ENCODE measurements around the gene FAM193B.
A peak's percentile ranks its signal among the peaks of the same experiment; 100 is the strongest.
"Not testable (repeated sequence)": the region's sequence is repeated elsewhere in the genome, so short reads cannot be mapped to it uniquely, and the experiment has no call there.

The FAM193B gene

DNA sequence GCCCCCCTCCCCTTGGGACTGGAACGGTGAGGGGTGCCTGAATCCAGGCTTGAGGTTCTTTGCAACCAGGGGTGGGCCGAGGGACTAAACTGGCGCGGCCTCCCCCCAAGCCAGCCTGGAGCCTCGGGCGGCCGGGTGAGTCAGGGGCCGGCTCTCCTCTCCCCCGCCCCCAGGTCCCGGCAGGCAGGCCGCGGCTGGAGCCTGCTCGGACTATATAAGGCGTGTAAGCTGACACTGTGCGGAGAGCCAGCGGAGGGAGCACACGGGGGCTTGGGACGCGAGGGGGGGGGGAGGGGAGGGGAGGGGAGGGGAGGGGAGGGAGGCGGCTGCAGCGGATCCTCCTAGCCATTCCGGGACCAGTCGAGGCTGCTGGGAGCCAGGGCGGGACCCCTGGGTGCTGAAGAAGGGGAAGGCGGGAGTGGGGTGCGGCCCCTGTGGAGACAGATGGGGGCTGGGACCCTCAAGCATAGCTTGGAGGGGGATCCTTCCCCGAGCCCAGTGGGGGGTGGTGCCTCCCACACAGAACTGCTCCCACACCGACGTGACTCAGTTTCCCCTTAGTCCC lies 57.6 kb downstream of the FAM193B start:
- peak; percentile 29 for DNase-seq

DNA sequence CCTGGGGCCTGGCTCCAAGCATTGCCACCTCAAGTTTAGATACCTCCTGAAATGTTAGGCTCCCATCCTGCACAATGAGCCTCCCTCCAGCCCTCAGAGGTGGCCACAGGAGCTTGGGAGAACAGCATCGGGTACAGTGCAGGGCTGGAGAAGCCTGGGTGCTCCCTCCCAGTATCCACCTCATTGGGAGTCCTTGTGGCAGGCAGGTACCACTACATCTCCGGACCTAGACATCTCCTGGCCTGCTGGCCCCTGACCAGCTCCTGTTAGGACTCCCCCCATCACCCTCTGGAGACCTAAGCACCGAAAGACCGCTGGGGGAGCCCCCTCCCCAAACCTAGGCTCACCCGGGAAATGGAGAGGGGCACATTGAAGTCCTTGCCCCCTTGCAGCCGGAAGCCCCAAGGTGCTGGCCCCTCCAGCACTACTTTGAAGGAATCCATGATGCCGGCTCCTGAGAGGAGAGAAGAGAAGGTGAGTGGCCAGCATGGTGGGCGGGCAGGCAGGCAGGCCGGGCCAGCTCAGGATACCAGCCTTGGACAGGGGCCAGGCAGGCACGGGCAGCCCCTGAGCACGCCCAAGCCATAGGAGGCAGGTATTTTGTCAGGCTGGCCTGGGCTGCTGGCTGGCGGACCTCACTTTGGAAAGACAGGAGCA lies 58.2 kb downstream of the FAM193B start:
- DNase-seq, result no peak

DNA sequence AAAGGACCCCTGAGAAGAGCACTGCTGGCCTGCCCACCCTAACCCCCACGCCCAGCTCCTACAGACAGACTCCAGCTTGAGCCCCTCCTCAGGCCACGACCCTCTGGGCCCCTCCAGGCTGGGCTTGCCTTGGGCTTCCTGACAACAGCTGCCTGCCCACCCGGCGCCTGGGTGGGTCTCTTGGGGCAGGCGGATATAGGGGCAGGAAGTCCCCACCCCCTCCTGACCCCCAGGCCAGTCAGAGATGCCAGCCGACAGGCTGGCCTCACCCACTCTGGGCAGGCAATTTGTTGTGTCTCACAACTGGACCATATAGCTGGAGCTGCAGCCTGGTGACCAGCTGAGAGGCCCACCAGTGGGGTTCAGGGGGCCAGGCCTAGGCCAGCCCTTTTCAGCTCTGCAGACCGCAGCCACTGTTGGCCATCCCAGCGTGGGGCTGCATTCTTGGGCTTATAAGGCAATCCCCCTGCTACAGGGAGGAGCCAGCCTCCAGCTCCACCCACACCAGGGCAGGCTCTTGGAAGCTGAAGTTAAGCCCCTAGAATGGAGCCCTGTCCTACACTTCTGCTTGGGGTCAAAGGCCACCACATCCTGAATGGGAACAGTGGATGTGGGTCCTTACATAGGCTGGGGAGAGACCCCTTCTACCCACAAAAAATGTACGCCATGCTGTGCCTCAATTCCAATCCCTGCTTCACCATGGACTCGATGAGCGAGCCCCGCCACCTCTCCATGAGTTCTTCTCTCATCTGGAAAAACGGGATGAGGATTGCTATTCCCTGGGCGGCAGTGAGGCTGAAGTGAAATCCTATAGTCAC lies 58.9 kb downstream of the FAM193B start:
- no peak for DNase-seq

DNA sequence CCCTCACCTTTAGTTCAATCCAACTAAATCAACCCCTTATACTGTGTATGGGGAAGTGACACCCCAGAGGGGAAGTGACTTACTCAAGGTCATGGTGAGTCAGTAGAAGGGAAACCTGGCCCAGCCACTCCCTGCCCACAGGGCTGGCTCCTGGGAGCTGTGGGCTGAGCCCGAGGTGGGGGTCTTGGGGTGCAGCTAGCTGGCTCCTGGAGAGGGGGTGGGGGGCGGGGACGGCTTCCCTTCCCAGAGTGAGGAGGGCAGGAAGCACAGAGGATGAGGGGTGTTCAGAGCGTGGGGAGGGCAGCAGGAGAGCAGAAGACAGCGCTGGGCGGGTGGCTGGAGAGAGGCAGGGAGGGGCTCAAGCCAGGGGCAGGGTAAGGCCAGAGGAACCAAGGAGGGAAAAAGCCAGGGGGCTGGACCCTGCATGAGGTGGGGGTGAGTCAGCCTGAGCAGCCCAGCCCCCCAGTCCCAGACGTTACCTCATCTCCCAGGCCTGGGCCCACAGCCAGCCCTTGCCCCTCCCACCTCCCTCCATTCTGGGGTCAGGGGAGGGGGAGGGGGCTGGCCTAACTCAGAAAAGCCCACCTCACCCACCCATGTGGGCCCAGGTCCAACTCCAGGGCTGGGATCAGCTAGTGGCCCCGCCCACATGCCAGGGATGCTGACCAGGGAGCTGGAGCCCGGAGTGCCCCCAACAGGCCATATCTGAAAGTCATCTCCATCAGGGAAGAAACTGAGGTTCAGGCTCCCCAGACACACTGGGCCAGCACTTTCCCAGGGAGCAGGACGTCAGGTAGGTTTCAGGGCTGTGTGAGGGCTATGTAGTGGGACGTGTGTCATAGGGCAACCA lies 59.8 kb downstream of the FAM193B start:
- no peak for DNase-seq

DNA sequence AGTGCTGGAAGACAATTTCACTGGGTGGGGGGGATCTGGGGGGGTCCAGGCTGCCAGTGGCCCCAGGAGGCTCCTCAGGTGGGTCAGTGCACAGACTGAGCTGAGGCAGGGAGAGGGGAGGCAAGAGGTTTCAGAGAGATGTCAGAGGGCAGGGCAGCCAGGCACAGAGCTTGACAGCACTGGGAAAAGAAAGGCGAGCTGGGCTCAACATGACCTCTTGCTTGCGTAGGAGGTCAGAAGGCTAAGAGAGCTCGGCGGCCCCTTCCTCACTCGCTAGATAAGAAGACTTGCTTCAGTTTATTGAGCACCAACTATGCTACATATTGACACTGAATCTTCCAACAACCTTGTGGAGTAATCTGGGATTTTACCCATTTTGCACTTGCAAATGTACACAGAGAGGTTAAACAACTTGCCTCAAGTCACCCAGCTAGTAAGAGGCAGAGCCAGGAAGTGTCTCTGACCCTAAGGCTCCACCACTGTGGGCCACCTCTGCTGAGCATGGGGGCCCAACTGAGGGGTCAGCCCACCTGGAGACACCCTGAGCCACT lies 60.5 kb downstream of the FAM193B start:
- no peak for DNase-seq

DNA sequence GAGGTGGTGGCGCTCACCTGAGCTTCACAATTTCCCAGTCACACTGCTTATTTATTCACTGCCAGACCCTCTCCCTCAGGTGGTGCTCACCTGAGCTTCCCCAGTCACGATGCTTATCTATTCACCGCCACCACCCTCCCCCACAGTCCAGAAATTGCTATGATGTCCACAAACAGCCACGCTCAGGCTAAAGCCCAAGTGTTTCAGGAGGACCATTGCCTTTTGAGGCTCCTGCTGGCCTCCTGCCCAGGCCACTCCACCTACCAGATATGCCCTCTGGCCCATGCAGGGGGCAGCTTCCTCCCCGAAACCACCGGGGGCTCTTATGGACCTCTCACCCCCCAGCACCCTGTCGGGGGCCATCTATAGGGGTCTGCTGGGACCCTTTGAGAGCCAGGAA lies 61.5 kb downstream of the FAM193B start:
- no peak for DNase-seq

DNA sequence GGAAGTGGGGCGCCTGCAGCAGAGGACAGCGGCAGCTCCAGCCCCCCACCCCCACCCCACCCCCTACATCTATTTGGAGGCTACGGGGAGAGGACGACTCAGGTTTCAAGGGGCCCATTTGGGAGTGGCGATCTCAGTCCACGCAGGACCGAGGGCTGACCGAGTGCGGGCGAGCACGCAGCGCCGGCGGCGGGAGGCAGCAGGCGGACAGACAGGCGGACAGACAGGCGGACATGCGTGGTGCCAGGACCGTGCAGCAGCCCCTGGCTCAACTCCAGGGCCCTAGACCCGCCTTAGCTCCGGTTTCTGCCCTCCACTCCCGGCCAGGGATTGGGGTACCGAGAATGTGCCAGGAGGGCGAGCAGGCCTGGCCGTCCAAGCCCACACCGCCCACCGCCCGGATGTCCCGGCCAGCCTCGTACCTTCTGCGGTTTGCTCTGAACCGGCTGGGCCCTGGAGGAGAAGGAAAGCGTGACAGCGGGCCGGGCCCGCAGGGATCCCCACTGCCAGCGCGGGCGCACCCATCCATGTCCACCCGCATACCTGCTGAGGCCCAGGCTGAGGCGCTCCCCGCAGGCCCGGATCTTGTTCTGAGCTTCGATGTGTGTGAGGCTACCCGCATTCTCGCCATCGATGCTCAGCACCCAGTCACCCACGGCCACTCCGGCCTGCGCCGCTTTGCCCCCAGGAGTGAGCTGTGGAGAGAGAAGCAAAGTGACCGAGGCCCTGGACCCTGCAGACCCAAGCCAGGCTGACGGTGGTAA lies 62.2 kb downstream of the FAM193B start:
- DNase-seq, result no peak

DNA sequence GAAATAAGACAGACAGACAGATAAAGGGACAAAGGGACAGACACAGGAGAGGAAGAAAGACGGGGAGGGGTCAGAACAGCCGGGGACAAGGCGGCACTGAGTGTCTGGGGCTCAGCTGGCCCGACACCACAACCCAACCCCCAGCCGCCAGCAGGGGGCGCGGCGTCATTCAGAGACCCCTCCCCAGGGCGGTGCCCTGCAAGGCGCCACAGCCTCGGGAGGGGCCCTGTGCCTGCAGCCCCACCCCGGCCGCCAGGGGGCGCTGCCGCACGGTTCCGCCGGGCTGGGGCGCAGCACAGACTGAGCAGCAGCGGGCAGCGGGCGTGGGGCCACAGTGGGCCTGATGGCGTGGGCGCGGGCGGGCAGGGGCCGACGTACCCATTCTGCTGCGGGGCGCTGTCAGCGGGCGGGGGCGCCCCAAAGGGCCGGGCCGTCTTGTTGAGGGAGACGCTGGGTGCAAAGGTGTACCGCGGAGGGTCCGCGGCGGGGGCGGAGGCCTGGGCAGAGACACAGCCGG lies 62.9 kb downstream of the FAM193B start:
- no peak for DNase-seq

DNA sequence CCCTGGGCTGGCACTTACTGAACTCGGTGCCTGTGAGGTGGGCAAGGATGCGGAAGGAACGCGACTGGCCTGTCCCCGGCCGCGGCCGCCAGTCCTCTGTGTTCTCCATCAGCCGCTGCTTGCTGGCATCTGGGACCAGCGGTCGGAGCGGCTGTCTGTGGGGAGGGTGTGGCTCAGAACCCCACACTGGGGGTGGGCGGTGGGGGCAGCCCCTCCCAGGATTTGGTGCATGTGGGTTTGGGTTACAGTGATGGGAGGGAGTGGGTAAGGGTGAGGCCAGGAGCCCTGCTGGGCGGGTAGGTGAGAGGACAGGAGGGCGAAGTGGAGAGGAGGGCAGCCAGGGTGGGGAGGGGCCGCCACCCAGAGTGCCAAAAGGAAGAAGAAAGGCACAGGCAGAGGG lies 63.4 kb downstream of the FAM193B start:
- DNase-seq, result no peak

DNA sequence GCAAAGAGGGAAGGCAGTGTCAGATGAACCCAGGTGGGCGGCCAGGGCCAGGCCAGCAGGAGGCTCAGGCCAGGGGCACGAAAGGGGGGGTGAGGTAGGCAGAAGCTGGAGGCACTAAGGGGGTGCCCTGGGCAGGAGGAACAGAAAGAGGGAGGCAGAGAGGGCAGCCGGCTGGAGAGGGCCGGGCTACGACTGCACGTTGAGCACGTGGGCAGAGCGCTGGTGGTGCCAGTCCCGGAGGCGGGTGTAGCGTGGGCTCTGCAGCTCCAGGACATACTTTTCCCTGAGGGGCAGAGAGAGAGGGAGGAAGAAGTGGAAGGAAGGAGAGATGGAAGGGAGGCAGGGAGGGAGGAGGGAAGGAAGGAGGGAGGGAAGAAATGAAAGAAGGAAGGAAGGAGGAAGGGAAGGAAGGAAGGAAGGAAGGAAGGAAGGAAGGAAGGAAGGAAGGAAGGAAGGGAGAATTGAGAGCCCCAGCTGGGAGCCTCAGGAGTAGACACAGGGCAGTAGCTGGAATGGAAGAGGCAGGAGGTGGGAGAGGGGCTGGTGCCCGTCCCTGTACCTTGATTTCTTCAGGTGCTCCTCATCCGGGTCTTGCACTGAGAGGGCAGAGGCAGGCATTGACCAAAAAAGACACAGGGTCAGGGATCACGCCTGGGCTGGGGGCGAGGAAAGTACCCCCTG lies 63.9 kb downstream of the FAM193B start:
- no peak for DNase-seq

DNA sequence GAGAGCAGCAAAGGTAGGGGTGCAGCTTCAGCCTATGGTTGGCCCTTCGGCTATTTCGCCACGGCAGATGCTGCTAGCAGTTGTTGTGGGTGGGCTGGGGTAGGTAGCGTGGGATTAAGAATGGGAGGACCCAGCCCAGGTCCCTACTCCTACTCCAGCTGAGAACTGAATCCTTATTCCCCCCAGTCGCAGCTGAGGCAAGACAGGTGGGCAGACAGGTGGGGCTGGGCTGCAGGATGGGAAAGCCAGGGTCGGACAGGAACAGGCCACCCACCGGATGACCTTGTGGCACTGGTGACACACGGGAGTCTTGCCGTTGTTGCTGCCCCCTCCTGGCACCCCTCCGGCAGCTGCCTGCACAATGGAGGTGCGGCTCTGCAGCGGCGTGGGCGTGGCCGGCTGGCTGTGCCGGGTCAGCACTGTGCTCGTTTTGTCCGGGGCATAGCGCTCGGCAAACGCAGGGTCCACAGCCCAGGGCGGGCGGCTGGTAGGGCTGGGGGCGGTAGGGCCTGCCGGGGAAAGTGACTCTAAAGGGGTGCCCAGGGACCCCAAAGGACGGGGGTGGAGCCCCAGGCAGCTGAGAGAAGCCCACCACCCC lies 65.1 kb downstream of the FAM193B start:
- DNase-seq, result no peak

DNA sequence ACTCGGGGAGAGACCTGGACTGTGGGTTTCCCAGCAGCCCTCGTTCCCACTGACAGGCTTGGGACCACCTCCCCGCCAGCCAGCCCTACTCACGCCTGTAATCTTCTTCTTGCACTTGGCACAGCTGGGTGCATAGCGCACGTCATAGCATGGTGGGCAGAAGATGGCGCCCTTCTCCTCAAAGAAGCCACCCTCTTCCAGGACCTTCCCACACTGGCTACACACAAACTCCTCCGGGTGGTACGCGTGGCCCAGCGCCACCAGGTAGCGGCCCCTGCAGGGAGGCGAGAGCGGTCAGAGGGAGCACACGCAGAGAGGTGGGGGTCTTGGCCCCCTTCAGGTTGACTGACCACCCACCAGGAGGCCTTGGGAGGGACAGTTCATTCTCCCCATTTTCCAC lies 66.4 kb downstream of the FAM193B start:
- no peak for DNase-seq

DNA sequence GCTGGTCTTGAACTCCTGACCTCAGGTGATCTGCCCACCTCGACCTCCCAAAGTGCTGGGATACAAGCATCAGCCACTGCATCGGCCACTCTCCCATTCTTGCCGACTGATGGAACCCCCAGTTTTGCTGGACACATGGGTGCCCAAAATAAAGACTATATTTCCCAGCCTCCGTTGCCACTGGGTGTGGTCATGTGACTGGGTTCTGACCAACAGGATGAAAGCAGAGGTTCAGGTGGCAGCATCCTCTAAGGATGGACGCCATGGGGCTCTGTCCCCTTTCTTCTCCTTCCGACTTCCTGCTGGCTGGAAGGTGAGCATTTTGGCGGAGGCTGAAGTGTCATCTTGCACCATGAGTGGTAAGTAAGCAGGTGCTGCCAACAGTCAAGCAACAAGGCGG lies 67.2 kb downstream of the FAM193B start:
- DNase-seq, result no peak

DNA sequence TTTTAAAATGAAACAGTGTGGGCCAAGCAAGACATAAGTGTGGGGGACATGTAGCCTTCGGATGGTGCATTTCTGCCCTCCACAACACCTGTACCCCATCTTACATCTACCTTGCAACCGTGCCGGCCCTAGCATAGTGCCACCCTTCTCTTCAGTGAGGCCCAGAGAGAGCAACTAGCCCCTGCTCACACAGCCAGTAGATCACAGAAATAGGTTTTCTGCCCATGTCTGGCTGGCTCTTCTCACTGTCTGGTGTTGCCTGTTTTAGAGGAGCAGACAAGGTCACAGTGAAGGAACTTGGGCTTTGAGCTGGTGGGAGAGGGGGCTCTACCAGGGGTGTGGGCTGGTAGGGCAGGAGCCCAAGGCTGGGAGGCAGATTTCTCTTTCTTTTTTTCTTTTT lies 68.1 kb downstream of the FAM193B start:
- DNase-seq, result no peak

DNA sequence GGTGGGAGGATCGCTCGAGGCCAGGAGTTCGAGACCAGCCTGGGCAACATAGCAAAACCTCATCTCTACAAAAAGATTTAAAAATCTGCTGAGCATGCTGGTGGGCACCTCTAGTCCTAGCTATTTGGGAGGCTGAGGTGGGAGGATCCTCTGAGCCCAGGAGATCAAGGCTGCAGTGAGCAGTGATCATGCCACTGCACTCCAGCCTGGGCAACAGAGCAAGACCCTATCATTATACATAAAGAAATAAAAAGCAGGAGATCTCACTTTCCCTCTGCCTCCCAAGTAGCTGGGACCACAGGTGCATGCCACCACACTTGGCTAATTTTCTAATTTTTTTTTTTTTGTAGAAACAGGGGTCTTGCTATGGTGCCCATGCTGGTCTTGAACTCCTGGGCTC lies 68.6 kb downstream of the FAM193B start:
- not testable (repeated sequence) for DNase-seq

DNA sequence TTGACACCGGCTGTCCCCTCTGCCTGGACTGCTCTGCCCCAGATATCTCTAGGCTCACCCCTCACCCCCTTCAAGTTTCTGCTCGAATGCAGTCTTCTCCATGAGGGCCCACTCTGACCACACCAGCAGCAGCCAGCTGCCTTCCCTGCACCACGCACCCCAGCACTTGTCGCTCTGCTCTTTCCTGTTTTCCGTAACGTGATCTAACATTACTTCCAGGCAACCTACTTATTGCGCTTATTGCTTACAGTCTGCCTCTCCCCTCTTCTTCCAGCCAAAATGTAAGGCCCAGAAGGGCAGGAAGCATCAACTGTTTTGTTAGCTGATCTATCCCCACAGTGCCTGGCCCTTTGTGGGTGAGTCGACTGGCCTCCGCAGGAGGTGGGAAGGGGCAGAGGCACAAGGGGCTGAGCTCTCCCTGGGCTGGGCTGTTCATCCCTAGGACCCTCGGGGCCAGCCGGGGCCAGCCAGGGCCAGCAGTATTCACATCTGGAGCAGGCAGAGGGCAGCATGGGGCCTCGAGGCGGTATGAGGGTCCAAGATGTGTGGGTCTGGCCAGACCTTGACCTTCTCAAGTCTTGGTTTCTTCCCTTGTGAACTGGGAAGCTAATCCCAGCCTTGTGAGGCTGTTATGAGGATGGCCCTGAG lies 69.3 kb downstream of the FAM193B start:
- no peak for DNase-seq

DNA sequence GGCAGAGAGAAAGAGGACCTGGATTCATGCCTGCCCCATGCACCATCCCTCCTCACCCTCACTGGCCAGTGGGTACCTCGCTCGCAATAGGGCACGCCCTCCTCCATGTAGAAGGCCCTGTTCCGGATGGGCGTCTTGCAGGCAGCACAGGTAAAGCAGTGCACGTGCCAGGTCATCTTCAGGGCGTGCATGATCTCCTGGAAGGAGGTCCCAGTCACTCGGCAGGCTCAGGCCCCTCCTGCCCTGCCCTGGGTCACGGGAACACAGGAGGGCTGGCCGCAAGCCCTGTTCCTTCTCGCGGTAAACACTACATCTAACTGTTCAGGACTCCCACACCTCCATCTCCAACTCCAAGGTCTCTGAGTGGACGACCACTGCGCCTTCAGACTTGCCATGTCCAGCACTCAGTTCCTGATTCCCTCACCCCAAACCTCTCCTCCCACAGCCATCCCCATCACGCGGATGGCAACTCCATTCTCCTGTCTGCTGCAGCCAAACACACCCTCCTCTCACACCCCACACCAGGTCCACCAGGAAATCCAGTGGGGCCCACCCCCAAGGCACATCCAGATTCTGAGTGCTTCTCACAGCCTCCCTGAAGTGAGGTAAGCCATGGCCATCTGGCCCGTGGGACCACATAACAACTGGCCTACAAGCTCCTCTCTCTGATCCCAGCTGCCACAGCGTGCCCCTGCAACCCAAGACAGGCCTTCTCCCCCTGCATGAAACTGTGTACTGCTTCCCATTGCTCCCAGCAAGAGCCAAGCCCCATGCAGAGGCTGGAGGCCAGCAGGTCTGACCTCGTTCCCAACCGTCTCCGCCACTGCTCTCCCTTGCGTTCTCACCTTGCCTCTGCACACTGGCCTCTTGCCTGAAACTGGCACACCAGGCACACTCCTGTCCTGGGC lies 70.1 kb downstream of the FAM193B start:
- DNase-seq, result no peak

DNA sequence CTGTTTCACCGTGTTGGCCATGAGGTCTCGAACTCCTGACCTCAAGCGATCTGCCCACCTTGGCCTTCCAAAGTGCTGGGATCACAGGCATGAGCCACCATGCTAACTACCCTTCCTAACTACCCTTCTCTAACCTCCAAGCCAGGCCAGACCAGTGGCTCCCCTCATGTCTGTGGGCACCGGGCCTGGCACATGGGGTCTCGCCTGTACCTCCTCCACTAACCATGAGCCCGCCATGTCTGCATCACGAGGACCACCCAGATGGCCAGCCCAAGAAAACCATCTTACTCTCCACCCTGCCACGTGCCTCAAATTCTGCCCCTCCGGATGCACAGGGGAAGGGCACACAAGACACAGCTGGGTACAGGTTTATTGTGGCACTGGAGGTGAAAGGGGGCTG lies 71.3 kb downstream of the FAM193B start:
- no peak for DNase-seq

DNA sequence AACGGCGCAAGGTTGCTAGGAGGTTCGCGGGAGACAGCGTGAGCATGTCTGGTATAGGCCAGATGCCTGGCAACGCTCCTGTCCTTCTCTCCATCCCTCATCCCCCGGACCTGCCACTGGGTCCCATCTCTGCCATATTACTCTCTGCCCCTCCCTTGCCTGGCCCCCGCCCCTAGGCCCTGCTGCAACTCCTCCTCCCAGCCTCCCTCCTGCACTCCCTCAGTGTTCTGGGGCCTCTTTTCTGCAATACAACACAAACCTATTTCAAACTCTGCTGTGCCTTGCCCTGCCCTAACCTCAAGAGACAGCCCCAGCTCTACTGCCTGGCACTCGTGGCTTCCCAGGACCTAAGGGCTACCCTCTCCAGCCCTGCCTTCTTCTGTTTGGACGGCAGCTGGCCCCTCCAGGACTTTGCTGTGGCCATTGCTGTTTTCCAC lies 72.0 kb downstream of the FAM193B start:
- DNase-seq, result no peak
